ENCODE results near the gene AHDC1.

DNA sequence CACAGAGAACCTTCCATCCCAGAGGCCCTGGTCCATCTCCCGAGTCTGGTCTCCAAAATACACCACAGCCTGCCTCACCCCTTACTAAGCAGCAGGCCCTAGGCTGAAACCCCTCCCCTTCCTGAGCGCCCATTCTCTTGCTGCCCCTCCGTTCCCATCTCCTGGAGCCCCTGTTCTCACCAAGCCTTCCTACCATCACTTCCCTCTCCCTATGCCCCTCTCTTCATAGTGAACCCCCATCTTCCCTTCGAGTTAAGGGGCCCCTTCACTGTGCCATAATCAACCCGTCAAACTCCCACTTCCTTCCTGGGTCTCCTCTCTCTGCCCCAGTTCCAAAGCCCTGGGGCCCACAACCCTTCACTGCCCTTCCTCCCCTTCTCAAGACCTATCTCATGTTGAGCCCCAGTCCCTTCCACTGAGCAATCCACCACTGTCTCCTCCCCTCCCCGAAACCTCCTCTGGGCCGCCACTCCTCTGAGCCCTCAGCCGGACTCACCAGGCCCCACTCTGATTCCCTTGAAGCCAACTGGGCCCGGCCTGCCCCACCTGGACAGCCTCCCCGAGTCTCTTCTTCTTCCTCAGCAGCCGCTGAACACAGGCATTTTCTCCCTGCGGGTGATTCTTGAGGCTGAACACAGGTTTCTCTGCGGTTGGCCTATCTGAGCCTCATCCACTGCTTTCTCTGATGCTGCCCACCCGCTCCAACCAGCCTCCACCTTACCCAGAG lies 71.8 kb downstream of the AHDC1 start:
- TF ChIP-seq EZH2 (IDR thresholded peaks at IDR 0.05) (no peak), EZH2phosphoT487 (IDR thresholded peaks at IDR 0.05) (no peak)
- TF ChIP-seq, protein P1, sequence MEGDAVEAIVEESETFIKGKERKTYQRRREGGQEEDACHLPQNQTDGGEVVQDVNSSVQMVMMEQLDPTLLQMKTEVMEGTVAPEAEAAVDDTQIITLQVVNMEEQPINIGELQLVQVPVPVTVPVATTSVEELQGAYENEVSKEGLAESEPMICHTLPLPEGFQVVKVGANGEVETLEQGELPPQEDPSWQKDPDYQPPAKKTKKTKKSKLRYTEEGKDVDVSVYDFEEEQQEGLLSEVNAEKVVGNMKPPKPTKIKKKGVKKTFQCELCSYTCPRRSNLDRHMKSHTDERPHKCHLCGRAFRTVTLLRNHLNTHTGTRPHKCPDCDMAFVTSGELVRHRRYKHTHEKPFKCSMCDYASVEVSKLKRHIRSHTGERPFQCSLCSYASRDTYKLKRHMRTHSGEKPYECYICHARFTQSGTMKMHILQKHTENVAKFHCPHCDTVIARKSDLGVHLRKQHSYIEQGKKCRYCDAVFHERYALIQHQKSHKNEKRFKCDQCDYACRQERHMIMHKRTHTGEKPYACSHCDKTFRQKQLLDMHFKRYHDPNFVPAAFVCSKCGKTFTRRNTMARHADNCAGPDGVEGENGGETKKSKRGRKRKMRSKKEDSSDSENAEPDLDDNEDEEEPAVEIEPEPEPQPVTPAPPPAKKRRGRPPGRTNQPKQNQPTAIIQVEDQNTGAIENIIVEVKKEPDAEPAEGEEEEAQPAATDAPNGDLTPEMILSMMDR (IDR thresholded peaks at IDR 0.05) = no peak

Data from neural progenitor cell (in vitro differentiated cells).